HG03558 (cell line): ENCODE data around the gene RND2.

Experiments used
- ATAC-seq: cut with Tn5 transposase; IDR thresholded peaks from one replicate; pipeline ENCODE4 v1.9.1; 2021; ENCODE audit warnings: moderate number of reproducible peaks; ENCODE audit not compliant: unreplicated experiment; ENCODE audit errors: extremely low read depth

RND2 gene

DNA sequence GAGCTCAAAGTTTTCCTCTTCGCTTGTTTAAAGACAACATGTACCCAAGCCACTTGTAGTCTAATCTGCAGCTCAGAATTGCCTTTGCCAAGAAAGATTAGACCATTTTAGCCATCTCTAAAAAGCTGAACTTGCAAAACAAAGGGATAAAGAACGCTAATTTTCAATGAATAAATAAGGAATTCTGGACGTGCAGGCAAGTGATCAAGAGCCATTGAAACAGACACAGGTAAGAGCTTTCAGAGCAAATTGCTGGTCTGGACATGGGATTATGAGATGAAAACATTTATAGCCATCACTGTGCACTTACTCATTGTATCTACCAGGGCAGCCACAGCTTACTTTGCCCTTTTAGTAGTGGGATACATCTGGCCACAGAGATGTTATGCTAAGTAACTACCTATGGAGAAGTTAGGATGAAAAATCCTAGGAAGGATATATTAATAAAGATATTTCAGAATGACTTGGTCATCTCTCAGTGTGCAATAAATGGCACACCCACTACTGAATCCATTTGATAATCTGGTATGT, 44.4 kb downstream of the RND2 start:
- no peak for ATAC-seq

DNA sequence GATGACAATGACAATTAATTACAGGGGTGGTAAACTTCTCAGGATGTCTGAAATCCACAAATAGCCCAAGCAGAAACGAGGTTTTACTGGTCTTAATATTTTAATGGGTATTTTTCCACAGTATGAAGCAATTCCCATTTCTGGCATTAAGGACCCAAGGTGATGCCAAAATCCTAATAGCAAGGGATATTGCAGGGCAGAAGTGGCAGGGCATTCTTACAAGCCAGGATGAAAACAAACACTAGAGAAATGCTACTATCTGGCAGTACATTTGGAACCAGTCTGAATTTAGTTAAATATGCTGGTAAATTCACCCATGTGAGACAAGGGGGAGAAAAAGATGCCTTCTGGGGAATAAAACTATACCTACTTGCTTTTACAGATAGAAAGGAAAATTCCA, 45.2 kb downstream of the RND2 start:
- ATAC-seq, result no peak

GRCh38 chr17:43070872-43071271, 45.8 kb downstream of the RND2 start:
- no peak for ATAC-seq

DNA sequence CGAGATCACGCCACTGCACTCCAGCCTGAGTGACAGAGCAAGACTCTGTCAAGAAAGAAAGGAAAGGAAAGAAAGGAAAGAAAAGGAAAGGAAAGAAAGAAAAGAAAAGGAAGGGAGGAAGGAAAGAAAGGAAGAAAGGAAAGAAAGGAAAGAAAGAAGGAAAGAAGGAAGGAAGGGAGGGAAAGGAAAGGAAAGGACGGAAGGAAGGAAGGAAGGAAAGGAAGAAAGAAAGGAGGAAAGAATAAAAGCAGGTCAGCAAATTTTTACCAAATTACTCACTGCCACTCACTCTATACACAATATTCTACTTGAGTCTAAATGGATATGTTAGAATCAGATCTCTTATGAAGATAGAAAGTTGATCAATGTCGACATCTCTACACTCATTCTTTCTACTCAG, 49.8 kb downstream of the RND2 start:
- ATAC-seq, result no peak

- no peak for ATAC-seq
These were observed 54.7 kb downstream of the RND2 start for GRCh38 chr17:43079641-43080302.
